Ammon's horn (tissue), 1 donor: ENCODE measurements around the gene TLX2.

ENCODE experiments used
- DNase-seq: peaks from one replicate; pipeline ENCODE4 v3.0.0-alpha.2; 2016; ENCODE audit warnings: low spot score

The TLX2 gene

DNA sequence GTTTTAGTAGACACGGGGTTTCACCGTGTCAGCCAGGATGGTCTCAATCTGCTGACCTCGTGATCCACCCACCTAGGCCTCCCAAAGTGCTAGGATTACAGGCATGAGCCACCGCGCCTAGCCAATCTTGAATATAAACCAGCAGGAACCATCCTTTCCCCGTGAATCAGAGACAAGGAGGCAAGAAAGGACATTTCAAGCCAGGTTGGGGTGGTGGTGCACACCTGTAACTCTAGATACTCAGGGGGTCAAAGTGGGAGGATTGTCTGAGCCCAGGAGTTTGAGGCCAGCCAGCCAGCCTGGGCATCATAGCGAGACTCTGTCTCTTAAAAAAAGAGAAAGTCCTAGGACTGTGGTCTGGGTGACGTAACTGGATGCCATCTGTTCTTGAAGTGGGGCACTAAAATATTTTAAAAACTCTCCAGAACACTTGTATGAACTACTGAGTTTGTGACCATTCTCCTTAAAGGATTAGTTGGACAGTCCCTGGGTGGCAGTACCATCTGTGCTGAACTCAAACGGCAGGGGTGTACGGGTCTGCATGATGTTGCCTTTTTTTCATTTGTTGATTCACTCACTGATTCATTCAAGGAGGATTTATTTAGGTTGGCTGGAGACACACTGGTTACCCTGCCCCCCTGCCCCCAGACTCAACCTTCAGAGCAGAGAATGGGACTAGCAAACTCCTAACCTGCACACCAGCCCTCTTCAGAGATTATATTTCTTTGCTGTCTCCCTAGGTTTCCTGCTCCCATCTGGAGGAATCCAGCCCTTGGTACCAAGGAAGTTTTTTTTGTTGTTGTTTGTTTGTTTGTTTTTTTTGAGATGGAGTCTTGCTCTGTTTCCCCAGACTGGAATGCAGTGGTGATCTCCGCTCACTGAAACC is 2.9 kb upstream of the TLX2 start:
- DNase-seq, result no peak

DNA sequence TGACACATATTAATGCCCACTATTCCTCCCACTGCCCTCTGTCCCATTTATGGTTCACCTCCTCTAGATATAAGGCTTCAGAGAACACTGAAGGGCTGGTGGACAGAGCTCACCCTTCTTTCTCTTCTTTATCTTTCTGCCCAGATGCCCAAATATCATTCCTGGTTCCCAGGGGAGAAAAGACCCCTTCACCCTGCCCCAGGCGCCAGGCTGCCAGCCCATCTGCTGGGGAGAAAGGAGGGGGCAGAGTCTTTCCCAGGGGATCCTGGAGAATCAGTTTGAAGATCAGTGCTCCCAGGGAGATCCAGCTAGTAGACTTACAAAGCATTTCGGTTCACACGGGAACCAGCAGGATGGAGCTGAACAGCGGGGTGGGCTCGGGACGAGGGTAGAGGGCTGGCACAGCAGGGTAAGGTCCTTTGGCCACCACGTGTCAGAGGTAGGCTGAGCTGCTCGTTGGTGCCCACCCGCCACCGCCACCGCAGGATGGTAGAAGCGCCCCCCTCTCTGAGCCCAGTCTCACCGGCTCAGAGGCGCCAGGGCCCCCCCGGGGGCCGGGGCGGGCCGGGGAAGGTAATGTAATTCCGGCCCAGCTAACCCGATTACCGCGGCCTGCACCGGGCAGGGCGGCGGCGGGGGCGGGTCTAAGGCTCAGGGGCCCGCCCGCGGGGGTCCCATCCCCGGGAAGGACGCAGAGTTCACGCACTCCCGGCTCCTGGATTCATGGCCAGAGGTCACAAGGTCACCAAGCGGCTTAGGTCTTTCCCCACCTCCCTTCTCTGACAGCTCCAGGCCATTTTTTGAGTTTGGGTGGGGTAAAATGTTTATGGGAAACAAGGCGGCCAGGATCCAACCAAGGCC is 1.3 kb upstream of the TLX2 start:
- DNase-seq, result no peak

DNA sequence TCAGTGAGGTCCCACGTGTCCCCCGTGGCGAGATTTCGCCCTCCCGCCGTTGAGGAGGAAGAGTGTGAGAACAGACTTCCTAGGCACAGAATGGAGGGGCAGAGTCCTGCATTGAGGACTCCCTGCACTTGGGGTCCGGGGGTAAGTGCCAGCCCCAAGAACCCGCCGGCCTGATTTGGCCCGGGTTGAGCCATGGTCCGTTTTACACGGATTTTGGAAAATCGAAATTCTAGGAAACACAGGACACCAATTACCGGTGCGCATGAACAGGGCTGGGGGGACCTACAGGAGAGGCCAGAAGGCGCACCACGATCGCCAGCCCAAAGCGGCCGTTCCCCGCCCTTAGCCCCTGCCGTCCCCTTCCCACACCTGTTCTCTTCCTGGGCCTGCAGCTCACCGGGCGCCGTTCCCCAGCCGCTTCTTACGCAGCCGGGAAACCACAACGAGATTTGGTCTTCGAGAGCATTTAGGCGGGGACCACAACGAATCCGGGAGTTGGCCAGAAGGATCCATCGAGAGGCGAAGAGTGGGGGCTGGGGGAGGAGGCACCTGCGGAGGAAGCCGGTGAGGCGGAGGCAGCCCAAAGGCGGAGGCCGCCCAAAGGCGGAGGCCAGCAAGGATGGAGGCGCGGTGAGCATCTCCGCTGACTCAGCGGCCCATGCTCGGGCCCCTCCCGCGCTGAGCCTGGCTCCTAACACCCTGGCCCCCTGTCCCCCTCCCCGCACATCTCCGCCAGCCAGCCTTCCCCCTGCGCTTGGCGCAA is 464 bp upstream of the TLX2 start:
- no peak for DNase-seq

DNA sequence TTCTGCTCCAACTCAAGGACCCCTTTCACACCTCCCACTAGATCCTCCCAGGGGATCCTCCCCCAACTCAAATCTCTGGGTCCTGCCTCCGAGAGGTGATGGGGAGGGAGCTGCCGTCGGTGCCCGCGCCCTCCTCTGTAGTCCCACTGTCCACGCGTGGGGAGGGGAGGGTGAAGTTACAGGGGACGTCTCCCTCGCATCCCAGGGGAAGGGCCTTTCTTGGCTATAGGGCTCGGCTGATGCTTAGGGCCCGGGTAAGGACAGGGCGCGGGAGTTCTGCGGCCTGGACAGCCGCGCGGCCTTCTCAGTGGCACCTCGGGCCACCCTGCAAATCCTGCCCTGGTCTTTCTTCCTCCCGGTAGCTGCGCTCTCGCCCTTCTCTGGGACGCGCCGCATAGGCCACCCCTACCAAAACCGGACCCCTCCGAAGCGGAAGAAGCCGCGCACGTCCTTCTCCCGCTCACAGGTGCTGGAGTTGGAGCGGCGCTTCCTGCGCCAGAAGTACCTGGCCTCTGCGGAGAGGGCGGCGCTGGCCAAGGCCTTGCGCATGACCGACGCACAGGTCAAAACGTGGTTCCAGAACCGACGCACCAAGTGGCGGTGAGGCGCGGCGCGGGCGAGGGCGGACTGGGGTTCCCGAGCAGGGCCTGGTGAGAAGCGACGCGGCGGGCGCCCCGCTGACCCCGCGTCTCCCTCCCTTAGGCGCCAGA is 1.2 kb downstream of the TLX2 start:
- DNase-seq, result no peak

DNA sequence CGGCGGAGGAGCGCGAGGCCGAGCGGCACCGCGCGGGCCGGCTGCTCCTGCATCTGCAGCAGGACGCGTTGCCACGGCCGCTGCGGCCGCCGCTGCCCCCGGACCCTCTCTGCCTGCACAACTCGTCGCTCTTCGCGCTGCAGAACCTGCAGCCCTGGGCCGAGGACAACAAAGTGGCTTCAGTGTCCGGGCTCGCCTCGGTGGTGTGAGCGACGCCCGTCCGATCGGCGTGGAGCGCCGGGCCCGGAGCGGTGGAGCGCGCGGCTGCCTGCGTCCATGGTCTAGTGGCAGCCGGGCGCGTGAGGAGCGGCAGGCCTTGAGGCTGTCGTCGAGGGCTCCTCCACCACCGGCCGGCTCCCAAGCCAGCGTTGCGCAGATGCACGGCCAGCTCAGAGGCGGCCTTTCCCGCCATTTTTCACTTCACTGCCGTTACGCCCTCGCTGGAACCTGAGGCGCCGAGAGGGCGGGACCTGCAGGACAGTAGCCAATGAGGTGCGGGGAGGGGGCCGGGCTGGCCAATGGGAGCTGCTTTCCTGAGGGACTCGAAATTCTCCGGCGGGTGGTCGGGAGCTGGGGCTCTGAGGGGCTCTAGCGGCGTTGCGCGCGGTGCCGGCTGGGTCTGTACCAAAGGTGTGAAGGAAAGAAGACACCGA is 1.9 kb downstream of the TLX2 start:
- DNase-seq, result peak; percentile 29

DNA sequence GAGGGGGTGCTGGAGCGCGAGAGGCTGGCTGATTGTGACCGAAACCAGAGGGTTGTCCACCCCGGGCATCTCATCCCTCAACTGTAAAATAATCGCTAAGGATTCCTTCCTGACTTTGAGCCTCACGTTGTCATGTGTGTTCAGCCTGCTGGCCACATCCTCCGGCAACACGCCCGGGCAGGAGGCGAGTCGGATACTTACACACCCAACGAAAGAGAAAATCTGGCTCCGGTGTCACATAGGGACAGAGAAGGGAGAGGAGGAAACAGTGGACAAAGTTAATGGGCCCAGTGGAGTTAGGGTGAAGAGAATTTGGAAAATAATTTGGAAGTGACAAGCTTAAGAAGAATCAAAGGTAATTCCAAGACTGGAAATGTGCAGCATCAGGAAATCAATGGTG is 2.4 kb downstream of the TLX2 start:
- no peak for DNase-seq

DNA sequence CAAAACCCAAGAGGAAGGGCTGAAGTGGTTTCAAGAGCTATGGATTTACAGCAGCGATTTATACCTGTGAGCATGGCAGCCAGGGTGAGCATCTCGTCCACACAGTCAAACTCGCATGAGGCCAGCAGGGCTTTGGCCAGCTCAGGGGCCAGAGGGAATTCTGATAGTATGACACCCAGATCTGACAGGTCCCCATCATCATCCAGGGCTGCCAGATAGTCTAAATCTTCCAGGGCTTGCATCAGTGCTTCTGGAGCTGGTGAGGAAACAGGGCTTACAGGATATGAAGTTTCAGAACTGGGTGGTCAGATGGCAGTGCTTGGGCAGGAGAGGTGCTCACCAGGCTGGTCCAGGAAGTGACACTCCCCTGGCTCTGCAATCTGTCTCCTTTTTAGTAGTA is 8.3 kb downstream of the TLX2 start:
- DNase-seq, result no peak

DNA sequence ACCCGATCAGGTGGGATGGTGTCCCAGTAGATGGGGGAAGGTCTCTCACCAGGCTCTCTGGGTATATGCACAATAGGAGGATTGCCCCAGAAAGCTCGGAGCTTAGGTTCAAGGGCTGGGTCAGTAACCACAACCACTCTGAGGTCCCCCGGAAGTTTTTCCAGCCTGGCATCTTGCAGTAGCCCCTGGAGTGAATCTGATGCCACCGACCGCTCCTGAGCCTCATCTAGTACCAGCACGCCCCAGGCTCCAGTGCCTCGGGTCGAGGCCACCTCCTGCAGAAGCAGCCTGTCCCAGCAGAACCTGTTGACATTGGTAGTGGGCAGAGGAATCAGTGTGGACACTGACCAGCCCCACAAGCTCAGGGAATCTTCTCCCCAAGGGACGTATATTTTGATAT is 9.8 kb downstream of the TLX2 start:
- DNase-seq, result no peak

DNA sequence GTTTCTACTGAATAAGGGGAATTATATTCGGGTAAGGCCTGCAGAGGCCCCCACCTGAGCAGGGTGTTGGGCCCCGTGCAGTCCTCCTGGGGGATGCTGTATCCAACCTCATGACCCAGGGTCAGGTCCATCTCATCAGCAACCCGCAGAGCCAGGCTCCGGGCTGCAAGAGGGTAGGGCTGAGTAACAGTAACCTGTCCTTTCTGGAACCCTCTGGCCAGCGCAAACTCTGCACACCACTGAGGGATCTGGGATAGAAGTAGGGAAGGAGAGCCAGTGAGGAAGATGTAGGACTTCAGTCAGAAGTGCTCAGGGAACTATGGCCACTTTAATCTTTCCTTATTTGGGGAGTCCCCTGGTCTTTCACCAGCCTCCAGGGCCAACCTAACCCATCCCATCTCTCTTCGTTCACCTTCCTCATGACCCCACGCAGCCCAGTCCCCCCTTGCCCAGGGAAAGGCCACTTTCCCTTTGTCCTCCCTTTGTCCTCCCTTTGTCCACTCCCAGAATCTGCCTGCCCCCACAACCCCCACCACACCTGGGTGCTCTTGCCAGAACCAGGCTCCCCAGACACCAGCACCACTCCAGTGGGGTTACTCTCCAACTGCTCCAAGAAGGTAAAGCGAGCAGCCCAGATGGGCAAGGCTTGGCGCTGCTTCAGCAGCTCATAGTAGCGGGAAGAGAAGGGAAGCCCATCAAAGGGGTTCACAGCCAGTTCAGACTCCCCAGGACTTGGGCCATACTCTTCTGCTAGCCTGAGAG is 10.9 kb downstream of the TLX2 start:
- DNase-seq, result no peak

DNA sequence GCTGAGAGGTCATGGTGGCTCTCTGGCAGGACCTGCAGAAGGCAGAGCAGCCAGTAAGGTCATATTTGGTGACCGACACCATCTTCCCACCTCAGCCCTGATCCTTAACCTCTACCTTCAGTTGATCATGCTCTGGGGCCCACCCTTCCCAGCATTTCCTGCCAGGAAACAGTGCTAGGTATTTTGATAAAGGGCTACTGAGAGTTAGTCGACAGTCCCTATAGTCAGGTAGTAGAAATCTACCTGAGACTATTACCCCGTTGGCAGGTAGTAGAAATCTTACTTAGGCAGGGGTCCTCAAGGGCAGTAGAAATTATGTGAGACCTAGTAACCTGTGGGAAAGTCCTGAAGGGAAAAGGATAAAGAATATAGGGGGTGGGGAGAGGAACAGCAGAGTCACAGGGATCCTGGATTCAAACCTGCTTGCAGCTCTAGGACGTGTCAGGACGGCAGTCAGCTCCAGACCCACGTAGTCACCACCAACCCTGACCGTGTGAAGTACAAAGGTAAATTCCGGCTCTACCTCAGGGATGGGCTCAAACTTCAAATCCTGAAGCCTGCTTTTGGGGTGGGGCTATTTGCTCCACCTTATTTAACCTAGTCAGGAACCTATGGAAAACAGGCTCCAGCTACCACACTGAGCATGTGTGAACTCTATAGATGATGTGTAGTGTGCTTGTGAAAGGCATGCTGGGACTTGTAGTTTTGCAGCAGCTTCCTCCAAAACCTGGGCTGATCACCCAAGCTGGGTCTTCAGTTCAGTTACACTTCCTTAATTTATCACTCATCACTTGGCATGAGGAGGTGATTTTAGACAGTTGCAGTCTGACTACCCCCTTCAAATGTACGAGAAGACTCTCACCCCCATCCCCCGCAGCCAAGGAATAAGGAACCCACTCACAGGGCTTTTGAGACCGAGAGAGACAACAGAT is 11.7 kb downstream of the TLX2 start, which contains the start of gene DQX1:
DQX1 (minus strand) TSS at position 515 of the 932 bp plus-strand sequence; CDS start at position 13, 502 bp downstream.
- DNase-seq, result peak; percentile 39

DNA sequence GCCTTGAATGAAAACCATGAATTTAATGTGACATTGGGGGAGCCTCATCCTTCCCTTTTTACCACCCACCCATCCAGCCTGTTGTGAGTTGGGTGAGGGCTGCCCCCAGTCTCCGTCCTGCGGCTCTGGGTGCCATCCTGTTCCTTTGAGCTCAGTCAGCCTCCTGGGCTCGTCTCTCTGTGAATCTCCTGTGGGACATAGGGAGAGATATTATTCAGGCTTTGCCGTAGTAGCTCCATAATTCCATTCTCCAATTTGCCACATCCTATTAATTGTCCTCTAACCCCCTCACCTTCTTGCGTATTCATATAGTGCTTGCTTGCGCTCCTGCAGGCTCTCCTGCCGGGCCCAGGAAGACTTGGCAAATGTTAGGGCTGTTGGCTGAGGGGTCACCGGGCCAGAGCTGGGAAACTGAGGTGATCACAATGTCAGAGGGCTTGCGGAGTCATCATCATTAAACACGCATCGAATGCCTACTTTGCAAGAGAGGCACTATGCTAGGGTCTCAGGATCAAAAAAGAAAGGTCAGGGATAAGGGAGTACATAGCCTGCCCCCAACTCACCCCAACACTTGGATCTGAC is 12.5 kb downstream of the TLX2 start:
- DNase-seq, result no peak

DNA sequence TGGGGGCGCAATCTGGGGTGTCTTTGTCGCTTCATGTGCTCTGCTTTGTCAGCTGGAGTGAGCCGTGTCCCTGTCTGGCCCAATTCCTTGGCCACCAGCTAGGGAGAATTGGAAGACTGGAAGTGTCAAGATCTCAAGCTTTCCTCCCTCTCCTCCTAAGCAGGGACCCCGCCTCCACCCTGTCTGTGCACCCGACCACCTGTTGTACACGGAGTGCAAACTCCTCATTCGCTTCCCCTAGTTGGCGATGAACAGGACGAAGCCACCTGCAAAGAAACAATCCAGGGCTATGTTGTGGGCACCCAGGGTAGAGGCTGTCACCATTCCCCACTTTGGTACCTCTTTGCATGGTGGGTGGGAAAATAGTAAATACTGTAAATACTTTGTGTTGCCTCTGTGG is 13.5 kb downstream of the TLX2 start:
- no peak for DNase-seq

DNA sequence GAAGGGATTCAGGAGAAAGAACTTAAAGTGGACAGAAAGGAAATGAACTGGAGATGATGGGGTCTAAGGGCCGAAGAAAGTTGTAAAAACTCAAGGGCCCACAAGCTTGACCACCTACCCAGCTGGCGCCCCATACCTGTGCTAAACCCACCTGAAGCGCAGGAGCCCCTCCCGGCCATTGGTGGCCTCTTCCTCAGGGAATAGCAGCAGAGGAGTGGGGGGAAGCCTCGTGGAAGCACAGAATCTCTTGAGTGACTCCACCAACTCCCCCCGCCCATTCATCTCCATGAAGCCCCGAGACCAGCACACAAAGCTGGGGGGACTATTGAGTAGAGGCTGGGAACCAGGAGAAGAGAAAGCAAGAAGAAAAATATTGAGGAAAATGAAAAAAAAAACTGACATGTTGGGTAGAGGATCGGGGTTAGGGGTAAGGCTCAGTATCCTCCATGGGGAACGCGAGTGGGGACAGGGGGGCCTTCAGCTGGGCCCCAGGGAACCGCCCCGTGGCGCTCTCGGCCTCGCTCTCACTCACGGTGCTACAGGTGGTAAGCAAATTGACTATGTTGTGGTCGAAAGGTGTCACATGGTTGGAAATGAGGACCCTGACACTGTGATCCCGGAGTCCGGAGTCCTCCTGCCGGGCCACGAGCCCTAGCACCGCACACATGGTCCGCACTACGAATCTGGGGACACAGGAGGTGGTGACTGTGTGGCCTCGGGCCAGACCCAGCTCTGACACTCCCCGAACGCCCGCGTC is 14.5 kb downstream of the TLX2 start:
- DNase-seq, result no peak

DNA sequence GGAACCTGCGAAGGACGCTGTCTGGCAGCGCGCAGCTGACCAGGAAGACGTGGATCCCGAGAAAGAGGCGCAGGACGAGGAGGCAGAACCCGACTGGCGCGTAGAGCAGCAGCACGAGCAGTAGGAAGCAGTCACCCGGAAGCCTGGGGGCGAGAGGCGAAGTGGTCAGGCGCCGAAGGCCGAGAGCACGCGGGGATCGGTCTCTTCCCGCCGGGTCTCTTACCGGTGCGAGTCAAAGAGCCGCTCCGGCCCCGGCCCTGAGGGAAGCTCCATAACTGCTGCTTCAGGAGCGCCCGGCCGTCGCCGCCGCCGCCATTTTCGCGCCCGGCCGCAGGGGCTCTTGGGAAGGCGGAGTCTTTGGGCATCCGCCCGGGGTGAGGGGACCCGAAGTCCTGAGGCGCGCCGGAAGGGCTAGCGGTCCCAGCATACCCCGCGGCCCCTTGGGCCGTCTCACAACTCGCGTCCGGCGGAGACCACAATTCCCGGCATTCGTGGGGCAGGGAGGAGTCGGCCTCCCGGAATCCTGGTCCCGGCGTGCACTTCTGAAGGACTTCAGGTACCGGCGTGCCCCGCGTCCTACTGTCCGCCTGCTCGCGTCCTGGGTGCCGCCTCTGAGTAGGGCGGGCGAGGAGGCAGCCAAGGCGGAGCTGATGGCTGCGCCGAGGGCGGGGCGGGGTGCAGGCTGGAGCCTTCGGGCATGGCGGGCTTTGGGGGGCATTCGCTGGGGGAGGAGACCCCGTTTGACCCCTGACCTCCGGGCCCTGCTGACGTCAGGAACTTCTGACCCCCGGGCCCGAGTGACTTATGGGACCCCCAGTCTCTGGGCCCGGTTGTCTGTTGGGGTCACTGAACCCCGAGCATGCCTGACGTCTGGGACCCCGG is 15.3 kb downstream of the TLX2 start, which contains the start of the genes AUP1 and HTRA2:
AUP1 (minus strand) TSS at position 350 of the 882 bp plus-strand sequence; CDS start at position 273, 77 bp downstream.
HTRA2 (plus strand) TSS at position 577 of the 882 bp plus-strand sequence; CDS start at position 651, 74 bp downstream.
- DNase-seq, result peak; percentile 99

DNA sequence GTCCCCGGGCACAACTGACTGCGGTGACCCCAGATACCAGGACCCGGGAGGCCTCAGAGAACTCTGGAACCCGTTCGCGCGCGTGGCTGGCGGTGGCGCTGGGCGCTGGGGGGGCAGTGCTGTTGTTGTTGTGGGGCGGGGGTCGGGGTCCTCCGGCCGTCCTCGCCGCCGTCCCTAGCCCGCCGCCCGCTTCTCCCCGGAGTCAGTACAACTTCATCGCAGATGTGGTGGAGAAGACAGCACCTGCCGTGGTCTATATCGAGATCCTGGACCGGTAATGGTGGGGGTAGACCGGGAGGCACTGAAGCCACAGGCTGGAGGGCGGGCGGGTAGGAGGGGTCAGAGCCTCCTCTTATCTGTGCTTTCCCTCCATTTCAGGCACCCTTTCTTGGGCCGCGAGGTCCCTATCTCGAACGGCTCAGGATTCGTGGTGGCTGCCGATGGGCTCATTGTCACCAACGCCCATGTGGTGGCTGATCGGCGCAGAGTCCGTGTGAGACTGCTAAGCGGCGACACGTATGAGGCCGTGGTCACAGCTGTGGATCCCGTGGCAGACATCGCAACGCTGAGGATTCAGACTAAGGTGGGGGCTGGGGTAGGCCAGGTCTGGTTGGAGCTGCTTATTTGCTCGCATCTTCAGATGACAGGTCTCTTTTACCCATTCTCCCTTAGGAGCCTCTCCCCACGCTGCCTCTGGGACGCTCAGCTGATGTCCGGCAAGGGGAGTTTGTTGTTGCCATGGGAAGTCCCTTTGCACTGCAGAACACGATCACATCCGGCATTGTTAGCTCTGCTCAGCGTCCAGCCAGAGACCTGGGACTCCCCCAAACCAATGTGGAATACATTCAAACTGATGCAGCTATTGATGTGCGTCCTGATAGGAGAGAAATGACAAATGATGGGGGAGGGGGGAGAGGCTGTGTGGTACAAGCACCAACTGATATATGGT is 16.3 kb downstream of the TLX2 start:
- peak; percentile 58 for DNase-seq

DNA sequence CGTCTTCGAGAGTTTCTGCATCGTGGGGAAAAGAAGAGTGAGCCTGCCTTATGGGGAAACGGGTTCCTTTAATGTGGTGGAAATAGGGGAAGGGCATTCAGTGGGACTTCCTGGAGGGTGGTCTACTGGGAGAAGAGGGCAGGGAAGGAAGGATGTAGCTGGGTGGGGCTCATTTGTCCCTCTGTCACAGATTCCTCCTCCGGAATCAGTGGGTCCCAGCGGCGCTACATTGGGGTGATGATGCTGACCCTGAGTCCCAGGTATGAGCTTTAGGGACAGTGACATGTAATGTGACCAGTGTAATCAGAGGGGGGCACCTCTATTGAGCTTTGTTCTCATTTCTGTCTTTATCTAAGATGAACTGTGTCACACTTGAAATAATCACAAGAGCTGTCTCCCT is 17.4 kb downstream of the TLX2 start:
- no peak for DNase-seq
